ENCODE measurements around the gene RASAL2. TPM values are rescaled to one million over a fixed set of nuclear protein-coding genes. Genes with fewer than 3 reads are reported as not detected.
"Not testable (repeated sequence)": the region's sequence is repeated elsewhere in the genome, so short reads cannot be mapped to it uniquely, and the experiment has no call there.

RASAL2 gene
- total RNA-seq, 1 donor from 2014 or later: 44.2 TPM

DNA sequence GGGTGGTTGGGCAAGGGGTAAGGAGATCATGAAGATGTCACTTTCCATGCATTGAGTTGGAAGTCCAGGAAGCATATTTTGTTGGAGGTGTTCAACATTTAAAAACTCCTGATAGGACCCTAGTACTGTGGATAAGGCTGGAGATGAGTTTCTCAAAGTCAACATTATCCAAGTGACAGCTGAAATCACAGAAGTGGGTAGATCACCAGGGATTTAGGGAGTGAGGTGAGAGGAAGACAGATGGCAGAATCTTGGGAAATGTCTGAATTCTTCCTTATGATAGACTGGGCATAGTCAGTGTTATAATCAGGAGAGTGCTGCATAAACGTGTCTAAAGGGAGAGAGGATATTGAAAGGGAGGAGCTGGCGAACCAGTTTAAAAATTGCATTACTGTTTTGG lies 5.3 kb upstream of the RASAL2 start:
- no peak overlapping the region for H3K4me3 ChIP-seq (ENCODE audit: insufficient read depth, low read depth, low read length)
- H3K4me2 ChIP-seq (ENCODE audit: low read length): no peak overlapping the region
- H3K27me3 ChIP-seq (ENCODE audit: insufficient read depth, low read length): no peaks in the 10 kb centered on the region
- H3K36me3 ChIP-seq (ENCODE audit: insufficient read depth, low read length): no peaks in the 10 kb centered on the region
- Mint-ChIP-seq H3K9me3 (ENCODE audit: unreplicated experiment) (no peaks in the 10 kb centered on the region), H3K36me3 (ENCODE audit: low read depth, unreplicated experiment) (peaks cover 4% of the 10 kb centered on the region), H3K4me1 (ENCODE audit: low read depth, unreplicated experiment) (peaks cover 16% of the 10 kb centered on the region), H3K27me3 (ENCODE audit: low read depth, unreplicated experiment) (no peaks in the 10 kb centered on the region), H3K4me3 (ENCODE audit: unreplicated experiment) (no peak overlapping the region), H3K27ac (ENCODE audit: unreplicated experiment) (no peak overlapping the region)
- FAIRE-seq (no peak), DNase-seq (ENCODE audit: low read depth) (no peak)
- H3K9ac ChIP-seq (ENCODE audit: low read length): no peak overlapping the region
- H4K20me1 ChIP-seq (ENCODE audit: insufficient read depth, low read length): no peaks in the 10 kb centered on the region
- H3K27ac ChIP-seq (ENCODE audit: low read depth, low read length): no peak overlapping the region
- no peaks in the 10 kb centered on the region for H3K9me3 ChIP-seq (ENCODE audit: insufficient read depth, low read depth, low read length)
- H3K79me2 ChIP-seq (ENCODE audit: insufficient read depth, low read length): peaks cover 4% of the 10 kb centered on the region
- H2AFZ ChIP-seq (ENCODE audit: low read depth, low read length): no peak overlapping the region
- H3K4me1 ChIP-seq (ENCODE audit: insufficient read depth, low read length): peaks cover 12% of the 10 kb centered on the region
- TF ChIP-seq EZH2 (IDR thresholded peaks at IDR 0.05; ENCODE audit: insufficient read depth, low read length) (no peak), CTCF (IDR thresholded peaks at IDR 0.05; ENCODE audit: insufficient read depth, low read depth, low read length) (no peak)

DNA sequence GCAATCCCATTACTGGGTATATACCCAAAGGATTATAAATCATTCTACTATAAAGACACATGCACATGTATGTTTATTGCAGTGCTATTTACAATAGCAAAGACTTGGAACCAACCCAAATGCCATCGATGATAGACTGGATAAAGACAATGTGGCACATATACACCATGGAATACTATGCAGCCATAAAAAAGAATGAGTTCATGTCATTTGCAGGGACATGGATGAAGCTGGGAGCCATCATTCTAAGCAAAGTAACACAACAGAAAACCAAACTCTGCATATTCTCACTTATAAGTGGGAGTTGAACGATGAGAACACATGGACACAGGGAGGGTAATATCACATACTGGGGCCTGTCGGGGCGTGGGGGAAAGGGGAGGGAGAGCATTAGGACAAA lies 2.5 kb upstream of the RASAL2 start:
- FAIRE-seq; H3K36me3 ChIP-seq (ENCODE audit: insufficient read depth, low read length); H3K9me3 ChIP-seq (ENCODE audit: insufficient read depth, low read depth, low read length); H2AFZ ChIP-seq (ENCODE audit: low read depth, low read length); H3K27ac ChIP-seq (ENCODE audit: low read depth, low read length); H3K27me3 ChIP-seq (ENCODE audit: insufficient read depth, low read length); H3K4me3 ChIP-seq (ENCODE audit: insufficient read depth, low read depth, low read length); H3K27ac Mint-ChIP-seq (ENCODE audit: unreplicated experiment); H3K27me3 Mint-ChIP-seq (ENCODE audit: low read depth, unreplicated experiment); H3K9me3 Mint-ChIP-seq (ENCODE audit: unreplicated experiment); H3K36me3 Mint-ChIP-seq (ENCODE audit: low read depth, unreplicated experiment); H3K9ac ChIP-seq (ENCODE audit: low read length); H3K4me2 ChIP-seq (ENCODE audit: low read length); DNase-seq (ENCODE audit: low read depth): not testable (repeated sequence)
- Mint-ChIP-seq H3K4me3 (ENCODE audit: unreplicated experiment) (peak overlapping the region; percentile 28), H3K4me1 (ENCODE audit: low read depth, unreplicated experiment) (peaks cover 22% of the 10 kb centered on the region)
- H4K20me1 ChIP-seq (ENCODE audit: insufficient read depth, low read length): peaks cover 16% of the 10 kb centered on the region
- H3K4me1 ChIP-seq (ENCODE audit: insufficient read depth, low read length): peaks cover 25% of the 10 kb centered on the region
- H3K79me2 ChIP-seq (ENCODE audit: insufficient read depth, low read length): peaks cover 30% of the 10 kb centered on the region

GRCh38 chr1:178091986-178092745 lies 1.7 kb upstream of the RASAL2 start:
- FAIRE-seq (no peak), DNase-seq (ENCODE audit: low read depth) (peak; percentile 22)
- no peak overlapping the region for H3K27ac ChIP-seq (ENCODE audit: low read depth, low read length)
- no peaks in the 10 kb centered on the region for H3K9me3 ChIP-seq (ENCODE audit: insufficient read depth, low read depth, low read length)
- peak overlapping the region; percentile 88 for H3K9ac ChIP-seq (ENCODE audit: low read length)
- peaks cover 23% of the 10 kb centered on the region for H4K20me1 ChIP-seq (ENCODE audit: insufficient read depth, low read length)
- peak overlapping the region; percentile 95 for H3K4me2 ChIP-seq (ENCODE audit: low read length)
- H3K4me3 ChIP-seq (ENCODE audit: insufficient read depth, low read depth, low read length): no peak overlapping the region
- no peak overlapping the region for H2AFZ ChIP-seq (ENCODE audit: low read depth, low read length)
- no peaks in the 10 kb centered on the region for H3K27me3 ChIP-seq (ENCODE audit: insufficient read depth, low read length)
- H3K4me1 ChIP-seq (ENCODE audit: insufficient read depth, low read length): peaks cover 23% of the 10 kb centered on the region
- H3K4me1 Mint-ChIP-seq (ENCODE audit: low read depth, unreplicated experiment): peaks cover 25% of the 10 kb centered on the region
- peak overlapping the region; percentile 98 for H3K4me3 Mint-ChIP-seq (ENCODE audit: unreplicated experiment)
- TF ChIP-seq EZH2 (IDR thresholded peaks at IDR 0.05; ENCODE audit: insufficient read depth, low read length) (no peak), CTCF (IDR thresholded peaks at IDR 0.05; ENCODE audit: insufficient read depth, low read depth, low read length) (no peak)
- no peaks in the 10 kb centered on the region for H3K36me3 ChIP-seq (ENCODE audit: insufficient read depth, low read length)
- H3K27me3 Mint-ChIP-seq (ENCODE audit: low read depth, unreplicated experiment): no peaks in the 10 kb centered on the region
- H3K79me2 ChIP-seq (ENCODE audit: insufficient read depth, low read length): peaks cover 37% of the 10 kb centered on the region
- no peaks in the 10 kb centered on the region for H3K9me3 Mint-ChIP-seq (ENCODE audit: unreplicated experiment)
- peak overlapping the region; percentile 89 for H3K27ac Mint-ChIP-seq (ENCODE audit: unreplicated experiment)
- peaks cover 4% of the 10 kb centered on the region for H3K36me3 Mint-ChIP-seq (ENCODE audit: low read depth, unreplicated experiment)
